GM13976 (cell line): ENCODE data around the gene GJA5.

Experiments used
- DNase-seq: peaks from one replicate; pipeline ENCODE4 v3.0.0; 2012; ENCODE audit warnings: low spot score
- CTCF ChIP-seq: IDR thresholded peaks from 2 replicates; pipeline ENCODE4 v1.5.1; 2012; ENCODE audit warnings: borderline replicate concordance, mild to moderate bottlenecking; ENCODE audit not compliant: insufficient read depth; ENCODE audit errors: extremely low read depth, missing control alignments, control extremely low read depth
- in situ Hi-C: fragments of 300-500 bp; cut with MboI; formaldehyde crosslinking; loops from one replicate; pipeline ENCODE4 v1.12.0; 2022; ENCODE audit warnings: low sequenced_read_pairs, mixed read lengths, inconsistent platforms; ENCODE audit not compliant: unreplicated experiment

Gene GJA5

GRCh38 chr1:147768582-147768981 lies 8.2 kb upstream of the GJA5 start:
- no peak for TF ChIP-seq CTCF
- in situ Hi-C loops = no loop called here
- DNase-seq = no peak

- in situ Hi-C loops = no loop called here
- no peak for TF ChIP-seq CTCF
Observed at GRCh38 chr1:147768101-147768500, 7.7 kb upstream of the GJA5 start.

GRCh38 chr1:147762233-147763024 lies 2.0 kb upstream of the GJA5 start:
- TF ChIP-seq CTCF = no peak
- in situ Hi-C loops = no loop called here
- DNase-seq = no peak

More at GRCh38 chr1:147768101-147768500, 7.7 kb upstream of the GJA5 start:
- no peak for DNase-seq

- no peak for TF ChIP-seq CTCF
- no peak for DNase-seq
- in situ Hi-C loops = no loop called here
Observed at GRCh38 chr1:147758379-147759100, 1.9 kb downstream of the GJA5 start.

- in situ Hi-C loops = no loop called here
- no peak for TF ChIP-seq CTCF
- DNase-seq = no peak
Observed at GRCh38 chr1:147757015-147757990, 3.1 kb downstream of the GJA5 start.

GRCh38 chr1:147756341-147756740 lies 4.1 kb downstream of the GJA5 start:
- in situ Hi-C loops = no loop called here
- no peak for TF ChIP-seq CTCF

More at GRCh38 chr1:147756341-147756740, 4.1 kb downstream of the GJA5 start:
- no peak for DNase-seq
